DMS53 treated with DMSO at 0.1 percent for 48 hours (cell line): Measurements from ENCODE around the gene TDRD9.

Experiments used
- DNase-seq: peaks from one replicate; lab custom pipeline; 2025; ENCODE audit not compliant: unreplicated experiment; lab: John Stamatoyannopoulos, UW

The TDRD9 gene

DNA sequence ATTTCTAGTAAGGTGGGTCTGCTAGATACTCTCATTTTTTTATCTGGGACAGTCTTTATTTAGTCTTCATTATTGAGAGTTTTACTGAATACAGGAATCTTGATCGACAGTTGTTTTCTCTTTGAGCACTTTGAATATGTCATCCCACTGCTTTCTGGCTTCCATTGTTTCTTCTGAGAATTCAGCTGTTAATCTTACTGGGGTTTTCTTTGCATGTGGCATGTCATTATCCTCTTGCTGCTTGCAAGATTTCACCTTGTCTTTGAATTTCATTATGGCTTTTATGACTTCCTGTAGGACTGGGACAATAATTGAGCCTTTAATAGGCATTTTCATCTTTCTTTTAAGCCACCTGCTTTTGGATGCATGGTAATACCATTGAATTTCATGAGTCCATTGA is 60.8 kb downstream of the TDRD9 start:
- DNase-seq, result no peak

DNA sequence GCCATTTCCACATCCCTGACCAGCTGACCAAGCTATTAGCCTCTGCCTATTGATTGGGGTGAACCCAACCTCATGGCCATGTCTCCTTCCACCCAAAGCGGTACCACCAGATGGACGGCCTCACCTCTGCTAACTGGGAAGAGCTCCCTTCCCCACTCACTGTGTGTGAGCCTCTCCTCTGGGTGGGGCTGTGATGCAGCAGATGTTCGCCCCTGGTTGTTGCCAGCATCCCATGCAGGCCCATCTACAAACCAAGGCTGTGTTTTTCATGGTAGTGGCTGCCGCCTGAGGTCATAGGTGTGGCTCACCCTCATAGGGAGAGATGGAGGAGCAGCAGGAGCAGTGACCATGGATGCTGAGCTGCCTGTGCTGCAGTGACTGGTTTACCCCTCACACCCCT is 61.7 kb downstream of the TDRD9 start:
- DNase-seq, result no peak

DNA sequence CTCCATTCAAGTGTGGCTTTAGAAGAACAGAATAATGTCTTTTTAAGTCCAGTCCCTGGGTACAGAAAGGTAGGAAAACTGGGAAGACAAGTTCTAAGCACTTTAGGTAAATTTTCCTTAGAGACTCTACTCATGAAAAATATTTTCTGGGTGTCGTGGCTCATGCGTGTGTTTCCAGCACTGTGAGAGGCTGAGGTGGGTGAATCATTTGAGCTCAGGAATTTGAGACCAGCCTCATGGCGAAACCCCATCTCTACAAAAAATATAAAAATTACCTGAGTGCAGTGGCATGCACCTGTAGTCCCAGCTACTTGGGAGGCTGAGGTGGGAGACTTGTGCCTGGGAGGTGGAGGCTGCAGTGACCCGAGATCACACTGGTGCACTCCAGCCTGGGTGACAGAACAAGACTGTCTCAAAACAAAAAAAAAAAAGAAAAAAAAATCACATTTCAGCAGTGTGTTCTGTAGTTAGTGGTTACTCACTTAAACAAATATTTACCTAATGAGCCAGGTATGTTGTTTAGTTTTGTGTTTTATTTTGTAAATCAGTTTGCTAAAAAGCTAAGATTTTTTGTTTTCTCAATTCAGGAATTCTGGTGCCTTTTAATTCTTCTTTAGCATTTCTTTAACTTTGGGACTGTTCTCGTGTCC is 66.4 kb downstream of the TDRD9 start:
- DNase-seq, result no peak

DNA sequence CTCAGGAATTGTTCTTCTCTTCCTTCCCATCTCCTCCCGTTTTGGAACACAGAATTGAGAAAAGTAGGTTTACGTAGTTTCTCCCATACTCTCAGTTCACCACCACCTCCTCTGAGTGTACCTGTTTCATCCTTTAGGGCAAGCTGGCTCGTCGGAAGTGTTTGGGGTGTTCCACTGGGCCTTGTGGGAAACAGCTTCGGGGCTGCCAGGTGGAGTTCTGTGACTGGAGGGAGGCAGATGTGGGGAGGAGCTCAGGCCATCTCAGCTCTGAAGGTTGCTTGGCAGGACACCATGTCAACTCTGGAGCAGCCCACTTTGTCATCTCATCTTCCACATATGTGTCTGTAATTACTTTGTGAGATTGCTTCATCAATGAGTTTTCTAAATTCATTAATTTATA is 67.6 kb downstream of the TDRD9 start:
- DNase-seq, result no peak

DNA sequence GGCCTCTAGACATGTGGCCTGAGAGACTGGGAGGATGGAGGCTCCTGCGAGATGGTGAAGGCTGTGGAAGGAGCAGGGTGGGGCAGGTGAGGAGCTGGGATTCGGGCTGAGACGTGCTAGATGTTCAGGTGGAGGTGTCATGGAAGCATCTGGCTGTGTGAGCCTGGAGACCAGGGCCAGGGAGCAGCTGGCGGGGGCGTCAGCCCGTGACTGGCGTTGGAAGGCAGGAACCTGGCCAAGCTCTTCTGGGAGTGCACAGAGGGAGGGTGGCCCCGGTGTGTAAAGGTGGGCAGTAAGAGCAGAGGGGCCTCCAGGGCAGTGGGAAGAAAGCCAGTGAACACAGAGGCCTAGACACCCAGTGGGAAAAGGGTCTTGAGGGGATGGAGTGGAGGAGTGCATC is 69.1 kb downstream of the TDRD9 start:
- no peak for DNase-seq

DNA sequence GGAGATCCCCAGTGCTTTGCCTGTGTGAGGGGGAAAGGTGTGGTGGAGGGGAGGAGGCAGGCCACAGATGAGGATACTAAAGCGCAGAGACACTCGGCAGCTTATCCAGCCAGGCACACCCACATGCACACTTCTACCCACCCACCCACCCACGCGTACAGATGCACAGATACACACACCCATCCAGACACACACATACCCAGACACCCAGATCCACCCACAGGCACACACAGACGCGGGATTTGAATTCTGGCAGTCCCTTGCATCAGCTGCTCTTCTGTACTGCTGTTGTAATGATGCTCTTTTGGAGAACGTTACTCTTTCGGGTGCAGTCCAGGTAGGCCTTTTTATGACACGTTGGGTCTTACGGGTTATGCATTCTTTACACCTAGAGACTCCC is 69.8 kb downstream of the TDRD9 start:
- no peak for DNase-seq

DNA sequence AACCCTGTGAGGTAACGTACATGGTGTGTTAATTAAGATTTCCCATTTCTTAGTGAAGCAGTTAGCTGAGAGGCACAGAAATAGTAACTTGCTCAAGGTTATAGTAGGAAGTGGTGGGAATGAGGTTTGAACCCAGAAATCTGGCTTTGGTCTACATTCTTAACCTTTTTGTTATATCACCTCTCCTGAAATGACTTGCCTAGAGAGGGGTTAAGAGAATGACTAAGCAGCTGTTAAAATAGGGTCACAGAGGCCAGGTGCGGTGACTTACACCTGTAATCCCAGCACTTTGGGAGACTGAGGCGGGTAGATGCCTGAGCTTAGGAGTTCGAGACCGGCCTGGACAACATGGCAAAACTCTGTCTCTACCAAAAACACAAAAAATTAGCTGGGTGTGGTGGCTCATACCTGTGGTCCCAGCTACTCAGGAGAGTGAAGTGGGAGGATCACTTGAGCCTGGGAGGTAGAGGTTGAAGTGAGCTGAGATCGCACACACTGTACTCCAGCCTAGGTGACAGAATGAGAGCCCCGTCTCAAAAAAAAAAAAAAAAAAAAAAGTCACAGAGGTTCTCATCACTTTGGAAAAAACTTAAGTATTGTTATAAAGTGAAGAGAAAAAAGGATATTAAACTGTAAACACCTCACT is 71.7 kb downstream of the TDRD9 start:
- no peak for DNase-seq

DNA sequence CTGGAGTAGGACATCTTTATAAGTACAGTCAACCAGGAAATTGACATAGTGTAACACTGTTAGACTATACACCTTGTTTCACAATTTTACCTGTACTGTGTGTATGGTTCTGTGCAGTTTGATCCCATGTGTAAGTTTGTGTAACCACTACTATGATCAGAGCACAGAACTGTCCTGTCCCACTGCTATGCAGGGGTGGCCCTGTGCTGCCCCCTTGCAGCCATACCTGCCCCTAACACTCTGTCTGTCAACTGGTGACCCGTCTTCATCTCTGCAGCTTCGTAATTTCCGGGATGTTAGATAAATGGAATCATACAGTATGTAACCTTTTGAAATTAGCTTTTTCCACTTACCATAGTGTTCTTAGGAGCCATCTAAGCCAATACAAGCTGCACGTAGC is 72.7 kb downstream of the TDRD9 start:
- DNase-seq, result no peak

DNA sequence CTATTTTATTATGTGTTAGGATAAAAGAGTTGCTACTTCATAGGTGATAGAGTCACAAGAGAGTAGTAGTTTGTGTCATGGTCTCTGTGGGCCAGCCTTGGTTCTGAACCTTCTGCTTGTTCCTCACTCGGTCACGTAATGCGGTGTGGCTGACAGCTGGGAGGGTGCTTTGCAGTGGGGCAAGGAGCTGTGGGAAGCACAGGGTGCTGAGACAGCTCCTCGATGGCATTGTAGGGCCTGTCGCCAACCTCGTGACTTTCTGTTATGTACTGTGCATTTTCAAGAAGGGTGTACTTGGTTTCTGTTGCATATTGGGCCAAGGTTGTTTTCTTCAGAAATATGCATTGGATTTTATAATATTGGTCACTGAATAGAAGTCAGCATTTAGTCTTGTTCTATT is 75.4 kb downstream of the TDRD9 start:
- DNase-seq, result no peak

DNA sequence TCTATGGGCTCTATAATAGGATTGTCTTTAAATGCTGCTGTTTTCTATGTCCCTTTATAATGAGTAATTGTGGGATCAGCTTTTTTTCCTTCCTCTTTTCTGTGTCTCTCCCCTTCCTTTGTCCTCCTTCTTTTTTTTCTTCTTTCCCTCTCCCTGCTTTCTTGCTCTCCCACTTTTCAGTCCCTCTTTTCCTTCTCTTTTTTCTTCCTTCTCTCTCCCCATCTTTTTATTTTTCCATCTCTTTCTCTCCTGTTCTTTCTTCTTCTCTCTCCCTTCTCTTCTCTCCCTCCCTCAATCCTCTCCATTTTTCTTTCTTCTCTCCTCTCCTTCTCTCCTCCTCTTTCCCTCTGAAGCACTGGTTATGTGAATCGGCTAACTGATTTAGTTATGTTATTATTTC is 76.6 kb downstream of the TDRD9 start:
- DNase-seq, result no peak

DNA sequence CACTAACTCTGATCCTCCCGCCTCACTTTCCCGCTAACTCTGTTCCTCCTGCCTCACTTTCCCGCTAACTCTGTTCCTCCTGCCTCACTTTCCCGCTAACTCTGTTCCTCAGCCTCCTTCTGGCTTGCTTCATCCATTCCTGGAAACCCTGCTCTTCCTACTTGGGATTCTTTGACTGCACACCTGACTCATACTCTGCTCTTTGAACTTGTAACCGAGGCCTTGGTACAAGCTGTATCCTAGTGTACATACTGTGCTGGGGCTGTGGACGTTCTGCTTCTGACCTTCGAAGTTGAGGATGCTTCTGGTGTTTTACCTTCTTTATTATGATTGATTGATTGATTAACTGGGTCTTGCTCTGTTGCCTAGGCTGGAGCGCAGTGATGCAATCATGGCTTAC is 77.2 kb downstream of the TDRD9 start:
- no peak for DNase-seq

DNA sequence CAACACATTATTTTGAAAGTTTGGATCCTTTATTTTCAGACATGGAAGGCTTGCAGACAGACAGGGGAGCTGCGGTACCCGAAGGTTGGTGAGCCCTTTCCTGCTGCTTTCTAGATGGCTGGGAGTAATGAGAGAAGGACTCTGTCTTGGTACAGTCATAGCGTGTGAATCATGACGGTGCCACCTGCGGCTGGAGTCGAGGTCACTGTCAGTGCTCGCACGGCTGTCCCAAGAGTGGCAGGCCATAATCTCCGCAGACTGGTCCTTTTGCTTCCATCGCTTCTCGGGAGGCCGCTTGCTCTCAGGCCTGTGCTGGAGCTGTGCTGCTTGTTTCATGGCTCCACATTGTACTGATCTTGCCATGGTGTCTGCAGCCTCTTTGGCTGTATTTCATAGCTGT is 78.9 kb downstream of the TDRD9 start:
- no peak for DNase-seq

DNA sequence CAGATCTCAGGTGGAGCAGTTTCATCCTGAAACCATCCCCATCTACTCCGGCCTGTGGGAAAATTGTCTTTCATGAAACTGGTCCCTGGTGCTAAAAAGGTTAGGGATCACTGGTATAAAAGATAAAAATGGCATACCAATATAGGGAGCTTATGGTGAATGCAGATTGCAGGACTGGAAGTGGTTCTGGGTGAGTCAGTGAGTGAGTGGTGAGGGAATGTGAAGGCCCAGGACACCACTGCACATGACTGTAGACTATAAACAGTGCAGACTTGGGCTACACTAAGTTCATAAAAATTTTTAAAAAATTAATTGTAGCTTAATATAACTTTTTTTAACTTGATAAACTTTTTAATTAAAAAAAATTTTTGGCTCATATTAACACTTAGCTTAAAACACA is 81.0 kb downstream of the TDRD9 start:
- DNase-seq, result no peak

DNA sequence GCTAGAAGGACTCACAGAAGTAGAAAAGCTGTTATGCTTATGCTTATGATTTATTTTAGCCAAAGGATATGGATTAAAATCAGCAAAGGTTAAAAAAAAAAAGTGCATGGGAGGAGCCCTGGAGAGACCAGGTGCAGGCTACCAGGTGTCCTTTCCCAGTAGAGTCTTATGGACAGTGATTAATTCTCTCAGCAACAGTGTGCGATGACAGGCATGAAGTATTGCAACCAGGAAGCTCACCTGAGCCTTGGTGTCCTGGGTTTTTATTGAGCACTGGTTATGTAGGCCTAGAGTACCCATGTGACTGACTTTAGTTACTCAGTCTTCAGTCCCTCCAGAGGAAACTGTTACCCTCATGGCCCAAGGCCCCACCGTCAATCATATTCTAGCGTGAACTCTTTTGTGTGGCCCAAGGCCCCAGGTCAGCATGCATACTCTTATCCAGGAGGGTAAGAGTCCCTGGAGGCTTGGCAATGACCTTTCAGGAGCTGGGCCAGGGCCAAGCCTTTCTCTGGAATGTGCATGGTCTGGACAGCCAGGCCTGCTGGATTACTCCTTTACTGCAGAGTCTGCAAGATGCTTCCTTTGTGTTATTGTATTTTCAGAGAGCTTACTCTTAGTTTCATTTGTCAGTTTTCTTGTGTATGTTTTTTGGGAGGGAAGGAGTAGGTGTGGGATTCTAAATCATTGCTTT is 83.7 kb downstream of the TDRD9 start:
- no peak for DNase-seq

DNA sequence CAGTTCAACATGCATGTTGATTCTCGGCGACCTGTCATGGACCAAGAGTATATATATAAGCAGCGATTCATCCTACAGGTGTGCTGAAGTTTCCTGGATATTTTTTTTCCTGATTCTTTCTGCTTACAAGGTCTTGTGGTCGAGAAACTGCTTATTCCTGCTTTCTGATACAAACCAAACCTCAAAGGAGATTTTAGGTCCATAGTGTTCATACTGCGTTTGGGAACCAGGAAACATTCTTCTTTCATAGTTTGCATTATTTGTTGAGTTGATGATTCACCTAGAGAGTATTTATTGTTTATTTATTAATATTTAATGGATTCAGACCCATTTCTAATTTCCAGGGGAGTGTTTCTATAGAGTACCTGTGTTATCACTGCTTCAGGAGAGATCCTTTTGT is 86.5 kb downstream of the TDRD9 start:
- no peak for DNase-seq

DNA sequence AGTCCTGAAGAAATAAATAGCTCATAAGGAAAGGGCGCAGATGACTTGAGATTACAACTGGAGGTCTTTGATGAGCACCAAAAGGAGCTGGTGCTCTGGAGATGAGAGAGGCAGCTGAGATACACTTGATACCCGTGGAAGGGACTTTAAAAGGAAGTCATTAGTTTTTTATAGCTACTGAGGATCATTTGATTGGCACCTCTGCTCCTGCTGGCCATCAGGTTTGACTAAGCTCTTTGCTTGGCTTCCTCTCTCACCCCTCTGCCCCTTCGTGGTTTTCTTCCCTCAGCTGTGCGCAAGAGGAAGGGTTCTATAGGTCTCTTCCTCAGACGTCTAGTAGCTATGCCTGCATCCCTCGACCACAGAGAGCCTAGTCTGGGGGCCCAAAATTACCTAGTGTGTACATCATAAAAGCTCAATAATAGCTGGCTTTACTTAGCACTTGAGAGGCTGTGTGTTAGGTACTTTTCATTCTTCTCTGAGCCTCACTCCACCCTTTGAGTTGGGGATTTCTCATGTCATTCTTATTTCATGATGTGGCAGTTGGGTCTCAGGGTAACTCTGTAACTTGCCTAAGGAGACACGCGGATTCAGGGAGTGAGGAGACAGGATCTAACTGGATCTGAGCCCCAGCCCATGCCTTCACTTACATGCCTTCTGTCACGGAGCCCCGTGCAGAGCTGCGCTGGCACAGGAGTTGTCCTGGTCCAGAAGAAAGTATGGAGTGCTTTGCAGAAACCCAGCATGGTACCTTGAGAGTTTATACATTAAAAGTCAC is 88.8 kb downstream of the TDRD9 start:
- no peak for DNase-seq

DNA sequence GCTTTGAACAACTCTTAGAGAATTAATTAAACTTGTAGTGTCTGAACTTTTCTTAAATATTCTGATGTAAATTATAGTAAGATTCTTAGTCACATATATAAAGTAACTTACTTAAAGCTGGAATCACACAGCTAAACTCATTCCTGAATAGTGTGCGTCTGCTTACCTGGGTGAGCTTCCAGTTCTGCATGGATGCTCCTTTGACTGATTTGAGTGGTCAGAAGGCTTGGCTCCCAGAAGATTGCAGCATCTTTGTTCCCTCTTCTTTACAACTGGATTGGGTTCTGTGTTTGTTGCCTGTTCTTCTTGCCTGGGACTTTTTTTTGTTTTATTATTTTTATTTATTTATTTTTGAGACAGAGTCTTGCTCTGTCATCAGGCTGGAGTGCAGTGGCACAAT is 90.8 kb downstream of the TDRD9 start:
- DNase-seq, result no peak

DNA sequence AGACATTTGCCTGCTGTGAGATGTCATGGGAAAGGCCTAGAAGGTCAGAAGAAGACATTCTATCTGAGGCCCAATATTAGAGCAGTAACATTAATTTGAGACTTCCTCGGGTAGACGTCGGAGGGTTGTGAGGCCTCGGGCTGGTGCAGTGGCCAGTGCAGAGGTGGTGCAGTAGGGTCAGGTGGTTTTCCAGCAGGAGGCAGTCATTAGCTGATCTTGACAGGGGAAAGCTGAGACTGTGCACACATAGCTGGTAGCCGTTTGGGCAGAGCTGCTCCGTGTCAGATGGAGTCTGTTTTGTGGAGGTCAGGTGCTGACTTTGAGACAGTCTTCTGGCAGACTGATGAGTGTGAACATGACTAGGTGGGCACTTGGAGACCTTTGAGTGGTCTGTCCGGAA is 91.5 kb downstream of the TDRD9 start:
- DNase-seq, result no peak

DNA sequence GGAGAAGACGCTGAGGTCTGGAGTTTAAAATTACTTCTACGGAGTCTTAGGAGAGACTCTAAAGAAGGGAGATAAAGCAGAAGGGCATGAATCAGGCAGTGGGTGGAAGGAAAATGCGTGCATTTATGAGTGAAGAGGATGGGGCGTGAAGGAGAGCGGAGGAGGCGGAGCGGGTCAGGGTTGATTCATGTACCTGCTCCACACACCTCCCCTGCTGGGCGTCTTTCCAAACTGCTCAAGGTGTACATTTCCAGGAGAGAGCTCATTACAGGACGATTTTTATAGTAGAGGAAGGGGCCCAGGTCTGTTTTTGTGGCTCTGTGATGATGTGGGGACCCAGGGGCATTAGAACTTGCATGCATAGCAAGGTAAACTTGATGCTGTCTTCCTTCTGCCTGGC is 92.2 kb downstream of the TDRD9 start:
- DNase-seq, result no peak

DNA sequence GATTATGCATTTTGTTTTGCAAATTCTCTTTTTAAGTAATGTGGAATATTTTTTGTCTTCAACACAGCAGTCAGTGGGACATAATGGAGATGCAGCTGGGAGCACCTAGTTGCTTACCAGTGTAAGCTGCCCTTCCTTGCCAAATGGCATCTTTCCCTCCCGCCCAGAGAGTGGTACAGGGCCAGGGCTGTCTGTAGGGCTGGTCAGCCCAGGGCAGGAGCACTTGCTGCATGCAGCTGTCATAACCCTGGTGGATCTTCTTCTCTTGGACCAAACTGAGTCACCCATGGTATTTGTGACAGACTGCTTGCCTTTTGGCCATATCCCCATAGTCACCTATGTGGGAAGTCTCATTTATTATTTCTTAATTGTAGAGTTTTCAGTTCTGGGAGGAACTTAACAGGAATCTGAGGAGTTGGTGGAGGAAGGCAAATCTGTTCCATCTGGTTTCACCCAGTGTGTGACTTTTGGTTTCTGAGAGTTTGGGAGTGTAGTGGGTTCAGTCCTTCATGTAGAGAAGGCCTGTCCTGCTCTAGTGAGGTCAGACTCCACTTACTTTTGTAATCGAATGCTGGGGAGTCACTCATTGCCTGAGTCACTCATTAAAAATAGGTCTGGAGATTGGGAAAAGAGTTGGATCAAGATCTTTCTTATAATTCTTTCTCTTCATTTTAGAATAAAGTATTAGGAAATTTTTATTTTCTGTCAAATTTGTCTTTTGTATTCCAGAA is 95.2 kb downstream of the TDRD9 start:
- no peak for DNase-seq

DNA sequence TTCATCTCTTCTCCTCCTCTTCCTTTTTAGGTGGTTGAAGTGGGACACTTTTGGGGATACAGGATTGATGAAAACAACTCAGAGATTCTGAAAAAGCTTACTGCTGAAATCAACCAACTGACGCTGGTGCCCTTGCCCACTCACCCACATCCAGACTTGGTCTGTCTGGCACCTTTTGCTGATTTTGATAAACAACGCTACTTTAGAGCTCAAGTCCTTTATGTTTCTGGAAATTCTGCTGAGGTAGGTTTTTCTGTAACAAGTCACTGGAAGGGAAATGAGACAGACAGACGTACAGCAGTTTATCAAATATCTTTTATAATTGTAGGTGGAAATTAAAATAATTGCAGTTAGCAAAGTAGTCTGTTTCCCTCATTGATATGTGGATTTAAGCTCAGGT is 97.3 kb downstream of the TDRD9 start:
- no peak for DNase-seq
